IPS DF 4.7 (cell line): ENCODE measurements around the gene ADGRE1.
"Not testable (repeated sequence)": the region's sequence is repeated elsewhere in the genome, so short reads cannot be mapped to it uniquely, and the experiment has no call there.

Experiments
- DNase-seq: peaks from one replicate; pipeline ENCODE4 v3.0.0-alpha.2; 2013; ENCODE audit warnings: low spot score; ENCODE audit errors: extremely low read depth

The ADGRE1 gene

GRCh38 chr19:6887316-6887715 lies at the start of gene ADGRE1:
TSS of gene ADGRE1 (plus strand) at chr19:6887579. CDS start at chr19:6887609, 30 bp downstream.
- no peak for DNase-seq

- no peak for DNase-seq
Observed at GRCh38 chr19:6838062-6838655, 49.2 kb upstream of the ADGRE1 start.

GRCh38 chr19:6842871-6843607 lies 44.3 kb upstream of the ADGRE1 start:
- no peak for DNase-seq

- DNase-seq = no peak
Observed at GRCh38 chr19:6847828-6848200, 39.6 kb upstream of the ADGRE1 start.

- DNase-seq = no peak
Observed at GRCh38 chr19:6848986-6849385, 38.4 kb upstream of the ADGRE1 start.

GRCh38 chr19:6849876-6850275 lies 37.5 kb upstream of the ADGRE1 start:
- DNase-seq = no peak

GRCh38 chr19:6851359-6851758 lies 36.0 kb upstream of the ADGRE1 start:
- no peak for DNase-seq

GRCh38 chr19:6852001-6852400 lies 35.4 kb upstream of the ADGRE1 start:
- no peak for DNase-seq

- DNase-seq = no peak
Observed at GRCh38 chr19:6853868-6854267, 33.5 kb upstream of the ADGRE1 start.

GRCh38 chr19:6854758-6855157 lies 32.6 kb upstream of the ADGRE1 start:
- DNase-seq = no peak

- DNase-seq = no peak
Observed at GRCh38 chr19:6856749-6857372, 30.5 kb upstream of the ADGRE1 start.

- no peak for DNase-seq
Observed at GRCh38 chr19:6861683-6862286, 25.6 kb upstream of the ADGRE1 start.

GRCh38 chr19:6862673-6863078 lies 24.7 kb upstream of the ADGRE1 start:
- DNase-seq = no peak

- no peak for DNase-seq
Observed at GRCh38 chr19:6864325-6864940, 22.9 kb upstream of the ADGRE1 start.

GRCh38 chr19:6865849-6866248 lies 21.5 kb upstream of the ADGRE1 start:
- DNase-seq = no peak

GRCh38 chr19:6866741-6867151 lies 20.6 kb upstream of the ADGRE1 start:
- DNase-seq = no peak

- no peak for DNase-seq
Observed at GRCh38 chr19:6868351-6868750, 19.0 kb upstream of the ADGRE1 start.

- not testable (repeated sequence) for DNase-seq
Observed at GRCh38 chr19:6869151-6869882, 18.1 kb upstream of the ADGRE1 start.

GRCh38 chr19:6873708-6874431 lies 13.5 kb upstream of the ADGRE1 start:
- DNase-seq = no peak

- DNase-seq = no peak
Observed at GRCh38 chr19:6875218-6875617, 12.2 kb upstream of the ADGRE1 start.

GRCh38 chr19:6876748-6877147 lies 10.6 kb upstream of the ADGRE1 start:
- no peak for DNase-seq
